A673 (cell line): ENCODE measurements around the gene CCDC201. TPM values are rescaled to one million over a fixed set of nuclear protein-coding genes. Genes with fewer than 3 reads are reported as not detected.
"Not testable (repeated sequence)": the region's sequence is repeated elsewhere in the genome, so short reads cannot be mapped to it uniquely, and the experiment has no call there.

Experiments used
- BruUV-seq: library from RNA; stranded (reverse); fragments of 400-500 nt; replicated peaks from 2 replicates; lab custom pipeline; 2021; lab: Mats Ljungman, UMichigan
- CTCF ChIA-PET: fragments of 300-600 bp; sonication (Branson Sonifier 250); formaldehyde crosslinking; loops from one replicate; lab custom pipeline; 2022; ENCODE audit warnings: antibody characterized with exemption; lab: Charles Lee
- POLR2A ChIA-PET: fragments of 300-600 bp; sonication (Branson Sonifier 250); formaldehyde crosslinking; loops from one replicate; lab custom pipeline; 2022; ENCODE audit warnings: antibody characterized with exemption; ENCODE audit not compliant: low non-redundant PET; lab: Charles Lee
- DNase-seq: peaks from one replicate; pipeline ENCODE4 v3.0.0-alpha.2; 2015; ENCODE audit warnings: low spot score
- H3K27ac ChIP-seq: fragments of 200-600 bp; sonication (generic); 2 replicates; pipeline ENCODE4 v1.5.1; 2016; ENCODE audit warnings: mixed run types, low read depth, mild to moderate bottlenecking, mixed read lengths, antibody characterized with exemption, low read length; ENCODE audit not compliant: poor library complexity, severe bottlenecking
- H3K27me3 ChIP-seq: fragments of 200-600 bp; sonication (generic); replicated peaks from 2 replicates; pipeline ENCODE4 v1.6.1; 2017; ENCODE audit warnings: mixed run types, low read depth, mild to moderate bottlenecking, mixed read lengths, antibody characterized with exemption, low read length; ENCODE audit not compliant: insufficient read depth, poor library complexity
- H3K36me3 ChIP-seq: fragments of 200-600 bp; sonication (generic); 2 replicates; pipeline ENCODE4 v1.6.1; 2016; ENCODE audit warnings: mixed run types, mild to moderate bottlenecking, mixed read lengths, antibody characterized with exemption, low read length; ENCODE audit not compliant: insufficient read depth, poor library complexity, severe bottlenecking
- H3K4me1 ChIP-seq: fragments of 200-600 bp; sonication (generic); 2 replicates; pipeline ENCODE4 v1.6.1; 2017; ENCODE audit warnings: mixed run types, mild to moderate bottlenecking, mixed read lengths, antibody characterized with exemption, low read length; ENCODE audit not compliant: insufficient read depth, poor library complexity, severe bottlenecking
- H3K4me3 ChIP-seq: fragments of 200-600 bp; sonication (generic); 2 replicates; pipeline ENCODE4 v1.5.1; 2016; ENCODE audit warnings: low read depth, mixed run types, mild to moderate bottlenecking, mixed read lengths, low read length; ENCODE audit not compliant: poor library complexity, severe bottlenecking
- H3K9me3 ChIP-seq: fragments of 200-600 bp; sonication (generic); 2 replicates; pipeline ENCODE4 v1.6.1; 2016; ENCODE audit warnings: mixed run types, low read depth, mild to moderate bottlenecking, mixed read lengths, antibody characterized with exemption, low read length; ENCODE audit not compliant: poor library complexity, severe bottlenecking
- EZH2 ChIP-seq: fragments of 200-600 bp; sonication (generic); IDR thresholded peaks from 2 replicates; pipeline ENCODE4 v1.6.1; 2017; ENCODE audit warnings: borderline replicate concordance, low read depth, mild to moderate bottlenecking, mixed read lengths, antibody characterized with exemption, low read length; ENCODE audit not compliant: poor library complexity, severe bottlenecking
- intact Hi-C: fragments of 100-400 bp; cut with micrococcal nuclease; formaldehyde crosslinking; loops from one replicate; pipeline ENCODE4 v1.10.0; 2022; ENCODE audit not compliant: unreplicated experiment
- total RNA-seq: library from RNA; stranded (reverse); gene quantifications from 2 replicates; pipeline ENCODE4 v1.2.3, GENCODE V29; 2021
- TF ChIP-seq, protein P1 (sequence below): fragments of 300-800, 200-600 bp; sonication (generic); conservative IDR thresholded peaks from 2 replicates; pipeline ENCODE4 v1.5.1; 2017; ENCODE audit warnings: low read depth, mild to moderate bottlenecking, antibody characterized with exemption, low read length, moderate library complexity, mixed read lengths

CCDC201 gene
- total RNA-seq, 1 experiment from 2014 or later, result not detected

GRCh38 chr7:45863715-45864114 is 9.2 kb downstream of the CCDC201 start:
- DNase-seq, result no peak
- BruUV-seq, result no TSS peak
- Histone ChIP-seq H3K27ac (no peak overlapping the region), H3K27me3 (peaks cover 69% of the 10 kb centered on the region), H3K4me3 (no peak overlapping the region), H3K9me3 (no peaks in the 10 kb centered on the region), H3K36me3 (no peaks in the 10 kb centered on the region), H3K4me1 (no peaks in the 10 kb centered on the region)
- ChIA-PET POLR2A (no interaction called here), CTCF (no interaction called here)
- TF ChIP-seq, protein P1, sequence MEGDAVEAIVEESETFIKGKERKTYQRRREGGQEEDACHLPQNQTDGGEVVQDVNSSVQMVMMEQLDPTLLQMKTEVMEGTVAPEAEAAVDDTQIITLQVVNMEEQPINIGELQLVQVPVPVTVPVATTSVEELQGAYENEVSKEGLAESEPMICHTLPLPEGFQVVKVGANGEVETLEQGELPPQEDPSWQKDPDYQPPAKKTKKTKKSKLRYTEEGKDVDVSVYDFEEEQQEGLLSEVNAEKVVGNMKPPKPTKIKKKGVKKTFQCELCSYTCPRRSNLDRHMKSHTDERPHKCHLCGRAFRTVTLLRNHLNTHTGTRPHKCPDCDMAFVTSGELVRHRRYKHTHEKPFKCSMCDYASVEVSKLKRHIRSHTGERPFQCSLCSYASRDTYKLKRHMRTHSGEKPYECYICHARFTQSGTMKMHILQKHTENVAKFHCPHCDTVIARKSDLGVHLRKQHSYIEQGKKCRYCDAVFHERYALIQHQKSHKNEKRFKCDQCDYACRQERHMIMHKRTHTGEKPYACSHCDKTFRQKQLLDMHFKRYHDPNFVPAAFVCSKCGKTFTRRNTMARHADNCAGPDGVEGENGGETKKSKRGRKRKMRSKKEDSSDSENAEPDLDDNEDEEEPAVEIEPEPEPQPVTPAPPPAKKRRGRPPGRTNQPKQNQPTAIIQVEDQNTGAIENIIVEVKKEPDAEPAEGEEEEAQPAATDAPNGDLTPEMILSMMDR, result no peak
- TF ChIP-seq EZH2, result no peak
- intact Hi-C loops, result no loop called here

DNA sequence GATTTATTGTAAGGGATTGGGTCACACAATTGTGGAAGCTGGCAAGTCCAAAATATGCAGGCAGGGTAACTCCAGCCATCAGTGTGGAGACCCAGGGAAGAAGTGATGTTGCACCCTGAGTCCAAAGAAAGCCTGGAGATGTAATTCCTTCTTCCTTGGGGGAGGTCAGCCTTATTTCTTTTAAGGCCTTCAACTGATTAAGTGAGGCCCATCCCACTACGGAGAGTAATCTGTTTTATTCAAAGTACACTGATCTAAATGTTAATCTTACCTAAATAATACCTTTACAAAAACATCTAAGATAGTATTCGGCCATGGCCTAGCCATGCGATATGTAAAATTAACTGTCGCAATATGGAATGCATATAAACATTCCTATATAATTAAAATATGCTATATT is 16.0 kb downstream of the CCDC201 start:
- BruUV-seq, H3K4me1 ChIP-seq, DNase-seq, CTCF ChIA-PET, POLR2A ChIA-PET, H3K27ac ChIP-seq, H3K36me3 ChIP-seq, H3K4me3 ChIP-seq, intact Hi-C loops, H3K9me3 ChIP-seq: not testable (repeated sequence)
- H3K27me3 ChIP-seq, result peaks cover 24% of the 10 kb centered on the region

- DNase-seq, POLR2A ChIA-PET, BruUV-seq, H3K9me3 ChIP-seq, H3K36me3 ChIP-seq, H3K27ac ChIP-seq, H3K4me3 ChIP-seq, CTCF ChIA-PET, H3K4me1 ChIP-seq: not testable (repeated sequence)
- peaks cover 15% of the 10 kb centered on the region for H3K27me3 ChIP-seq
- intact Hi-C loops, result loop anchor here (2.0 kb wide), 1 partner anchor 701 kb away; no protein-coding TSS in a partner anchor
These were observed 17.2 kb downstream of the CCDC201 start for GRCh38 chr7:45855680-45856079.

DNA sequence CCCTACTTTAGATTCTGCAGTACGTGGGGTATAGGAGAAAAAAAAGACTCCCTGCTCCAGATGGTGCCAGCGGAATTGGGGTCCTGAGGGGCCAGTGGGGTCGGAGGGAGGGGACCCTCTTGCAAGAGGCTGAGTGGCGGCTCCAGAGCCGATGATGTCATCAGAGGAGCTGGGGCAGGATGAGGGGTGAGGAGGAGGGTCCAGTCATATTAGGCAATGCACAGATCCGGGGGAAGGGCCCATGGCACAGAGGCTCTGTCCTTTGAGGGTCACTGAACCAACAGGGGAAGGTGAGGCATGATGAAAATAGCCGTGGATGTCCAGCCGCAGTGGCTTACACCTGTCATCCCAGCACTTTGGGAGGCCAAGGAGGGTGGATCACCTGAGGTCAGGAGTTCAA is 19.4 kb downstream of the CCDC201 start:
- H3K27me3 ChIP-seq, DNase-seq, H3K36me3 ChIP-seq, POLR2A ChIA-PET, H3K27ac ChIP-seq, BruUV-seq, H3K4me1 ChIP-seq, H3K9me3 ChIP-seq, H3K4me3 ChIP-seq, CTCF ChIA-PET: not testable (repeated sequence)
- intact Hi-C loops, result loop anchor here (5.0 kb wide), 1 partner anchor 191 kb away; no protein-coding TSS in a partner anchor

GRCh38 chr7:45852984-45853383 is 19.9 kb downstream of the CCDC201 start:
- H3K4me3 ChIP-seq, H3K27me3 ChIP-seq, H3K27ac ChIP-seq, H3K36me3 ChIP-seq, CTCF ChIA-PET, H3K9me3 ChIP-seq, DNase-seq, H3K4me1 ChIP-seq, BruUV-seq, POLR2A ChIA-PET: not testable (repeated sequence)
- intact Hi-C loops, result loop anchor here (5.0 kb wide), 1 partner anchor 191 kb away; no protein-coding TSS in a partner anchor

- H3K27ac ChIP-seq, H3K4me1 ChIP-seq, BruUV-seq, DNase-seq, POLR2A ChIA-PET, H3K4me3 ChIP-seq, intact Hi-C loops, H3K36me3 ChIP-seq, CTCF ChIA-PET, H3K27me3 ChIP-seq, H3K9me3 ChIP-seq: not testable (repeated sequence)
These were observed 24.1 kb downstream of the CCDC201 start for GRCh38 chr7:45848734-45849133.

DNA sequence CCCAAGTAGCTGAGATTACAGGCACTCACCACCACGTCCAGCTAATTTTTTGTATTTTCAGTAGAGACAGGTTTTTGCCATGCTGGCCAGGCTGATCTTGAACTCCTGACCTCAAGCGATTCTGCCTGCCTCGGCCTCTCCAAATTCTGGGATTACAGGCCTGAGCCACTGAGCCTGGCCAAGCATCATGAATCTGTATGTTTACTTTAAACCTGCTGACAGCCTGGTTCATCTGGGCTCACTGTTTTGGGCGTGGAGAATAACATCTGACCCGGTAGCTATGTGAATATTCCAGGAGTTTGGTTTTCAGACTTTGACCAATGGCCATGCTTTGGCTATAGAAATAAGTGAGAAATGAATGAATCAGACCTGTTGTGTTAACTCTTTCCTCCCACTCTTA is 26.3 kb downstream of the CCDC201 start:
- DNase-seq, intact Hi-C loops, H3K27ac ChIP-seq, POLR2A ChIA-PET, H3K4me3 ChIP-seq, BruUV-seq, H3K36me3 ChIP-seq, H3K9me3 ChIP-seq, H3K4me1 ChIP-seq, CTCF ChIA-PET, H3K27me3 ChIP-seq: not testable (repeated sequence)
